Lung (tissue), 12 donors: ENCODE data around the gene LOXL1. TPM values are rescaled to one million over a fixed set of nuclear protein-coding genes. Genes with fewer than 3 reads are reported as not detected.

Source experiments
- ATAC-seq: fragments of 200-7000 bp; cut with Tn5 transposase; one replicate; pipeline ENCODE4 v1.9.1; 2020; ENCODE audit warnings: moderate number of reproducible peaks; ENCODE audit not compliant: insufficient read depth, low FRiP score
- DNase-seq, 3 donors: peaks; one replicate each; pipeline ENCODE4 v3.0.0-alpha.2; 2013 to 2017
- H3K27ac ChIP-seq, 2 donors: one replicate each; pipeline ENCODE4 v1.5.1; 2013; ENCODE audit warnings: mild to moderate bottlenecking in 2 of 2, moderate library complexity in 2 of 2, control low read depth in 1 of 2, inconsistent platforms in 1 of 2, low read depth in 1 of 2, low read length in 1 of 2
- H3K27me3 ChIP-seq, 3 donors: one replicate each; pipeline ENCODE4 v1.5.1; 2013; ENCODE audit warnings: low read length in 2 of 3; ENCODE audit not compliant: control insufficient read depth in 3 of 3, insufficient read depth in 3 of 3
- H3K36me3 ChIP-seq, 4 donors: one replicate each; pipeline ENCODE4 v1.5.1; 2013; ENCODE audit warnings: low read length in 4 of 4, mild to moderate bottlenecking in 1 of 4, moderate library complexity in 1 of 4; ENCODE audit not compliant: control insufficient read depth in 4 of 4, insufficient read depth in 4 of 4
- H3K4me1 ChIP-seq, 5 donors: one replicate each; pipeline ENCODE4 v1.5.1; 2013; ENCODE audit warnings: low read length in 5 of 5, mild to moderate bottlenecking in 2 of 5, moderate library complexity in 1 of 5; ENCODE audit not compliant: control insufficient read depth in 5 of 5, insufficient read depth in 5 of 5
- H3K4me3 ChIP-seq: one replicate; pipeline ENCODE4 v1.5.1; 2013; ENCODE audit warnings: mild to moderate bottlenecking, control low read depth, moderate library complexity
- H3K9ac ChIP-seq, 2 donors: one replicate each; pipeline ENCODE4 v1.5.1; 2013; ENCODE audit warnings: low read length in 2 of 2, control low read depth in 1 of 2; ENCODE audit not compliant: insufficient read depth in 1 of 2
- H3K9me3 ChIP-seq, 4 donors: one replicate each; pipeline ENCODE4 v1.5.1; 2013; ENCODE audit warnings: low read length in 3 of 4, mild to moderate bottlenecking in 1 of 4, moderate library complexity in 1 of 4; ENCODE audit not compliant: control insufficient read depth in 4 of 4, insufficient read depth in 3 of 4
- WGBS, 2 donors: extraction: QIAGEN DNeasy Blood & Tissue Kit; methylation state at CpG; one replicate each; pipeline ENCODE4 v1.1.7; 2013; 5-methylcytosine and 5-hydroxymethylcytosine counted together
- polyA plus RNA-seq, 2 donors: library from polyadenylated mRNA; stranded (reverse); fragments of 200-250 nt; gene quantifications; one replicate each; pipeline ENCODE4 v1.2.1, GENCODE V29; 2013
- total RNA-seq, 2 donors: library from RNA; depleted of rRNA in 1 of 2; stranded (reverse); fragments of >200 nt in 1 of 2; gene quantifications; one replicate each; pipeline ENCODE4 v1.2.1, GENCODE V29; 2014 to 2021
- TF ChIP-seq, protein P1 (sequence below): IDR thresholded peaks from 2 replicates; pipeline ENCODE4 v1.5.1; 2012; ENCODE audit warnings: mild to moderate bottlenecking; ENCODE audit errors: control extremely low read depth, extremely low read depth
- donor health status: control.
- donor health status: control.
- donor health status: Bipolar disorder and iron deficiency.
- donor health status: healthy.
- donor health status: DM: yes; HTN: yes; CAD: no.

Gene LOXL1
- total and polyA plus RNA-seq, 4 donors: 9.4 to 25.3 (median 14.3) TPM

DNA sequence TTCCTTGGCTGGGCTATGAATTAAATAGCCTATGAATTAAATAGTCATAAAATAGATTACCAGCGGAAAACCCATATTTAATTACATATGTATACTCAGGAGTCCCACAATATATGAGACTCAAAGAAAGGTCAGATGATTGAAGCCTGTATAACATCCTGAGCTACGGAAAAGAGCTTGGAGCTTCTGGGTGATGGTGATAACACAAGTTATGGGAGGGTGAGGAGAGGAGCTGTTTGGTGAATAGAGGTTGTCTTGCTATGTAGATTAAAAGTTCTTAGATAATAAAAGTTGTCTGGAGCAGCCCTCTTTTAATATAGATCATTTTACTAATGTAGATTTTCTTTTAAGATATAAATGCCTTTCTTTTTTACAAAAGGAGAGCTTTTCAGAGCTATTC, 70.0 kb downstream of the LOXL1 start:
- Histone ChIP-seq H3K27me3 (no peaks in the 10 kb centered on the region), H3K4me1 (peaks cover 4 to 44% (median 10%) of the 10 kb centered on the region in 5 donors), H3K9me3 (no peaks in the 10 kb centered on the region), H3K4me3 (peak overlapping the region; percentile 6), H3K9ac (no peak overlapping the region), H3K36me3 (peaks cover 6 to 12% (median 9%) of the 10 kb centered on the region in 4 donors), H3K27ac (no peak overlapping the region)
- ATAC-seq (no peak), DNase-seq (no peak)
- WGBS, 2 donors: 47 to 49% methylated on average over 2 of the region's 2 CpGs
- TF ChIP-seq, protein P1, sequence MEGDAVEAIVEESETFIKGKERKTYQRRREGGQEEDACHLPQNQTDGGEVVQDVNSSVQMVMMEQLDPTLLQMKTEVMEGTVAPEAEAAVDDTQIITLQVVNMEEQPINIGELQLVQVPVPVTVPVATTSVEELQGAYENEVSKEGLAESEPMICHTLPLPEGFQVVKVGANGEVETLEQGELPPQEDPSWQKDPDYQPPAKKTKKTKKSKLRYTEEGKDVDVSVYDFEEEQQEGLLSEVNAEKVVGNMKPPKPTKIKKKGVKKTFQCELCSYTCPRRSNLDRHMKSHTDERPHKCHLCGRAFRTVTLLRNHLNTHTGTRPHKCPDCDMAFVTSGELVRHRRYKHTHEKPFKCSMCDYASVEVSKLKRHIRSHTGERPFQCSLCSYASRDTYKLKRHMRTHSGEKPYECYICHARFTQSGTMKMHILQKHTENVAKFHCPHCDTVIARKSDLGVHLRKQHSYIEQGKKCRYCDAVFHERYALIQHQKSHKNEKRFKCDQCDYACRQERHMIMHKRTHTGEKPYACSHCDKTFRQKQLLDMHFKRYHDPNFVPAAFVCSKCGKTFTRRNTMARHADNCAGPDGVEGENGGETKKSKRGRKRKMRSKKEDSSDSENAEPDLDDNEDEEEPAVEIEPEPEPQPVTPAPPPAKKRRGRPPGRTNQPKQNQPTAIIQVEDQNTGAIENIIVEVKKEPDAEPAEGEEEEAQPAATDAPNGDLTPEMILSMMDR: no peak

DNA sequence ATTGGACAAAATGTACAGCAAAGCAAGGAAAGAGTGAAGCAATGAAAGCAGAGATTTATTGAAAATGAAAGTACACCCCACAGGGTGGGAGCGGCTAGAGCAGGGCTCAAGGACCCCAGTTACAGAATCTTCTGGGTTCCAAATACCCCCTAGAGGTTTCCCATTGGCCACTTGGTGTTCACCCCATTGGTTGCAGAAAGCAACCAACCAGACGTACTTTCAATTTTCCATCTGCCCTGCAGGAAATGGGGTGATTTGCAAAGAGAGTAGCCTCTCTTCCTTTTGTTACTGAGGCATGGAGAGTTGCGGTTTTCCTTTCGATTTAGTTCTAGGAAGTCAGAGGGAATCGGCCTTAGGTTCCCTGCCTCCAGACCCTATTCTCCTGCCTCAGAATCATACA, 70.7 kb downstream of the LOXL1 start:
- no peak overlapping the region for H3K4me3 ChIP-seq
- H3K36me3 ChIP-seq: peaks cover 6 to 12% (median 9%) of the 10 kb centered on the region in 4 donors
- DNase-seq (peak in 2 of 3 donors; percentile 46 to 49), ATAC-seq (no peak)
- H3K9ac ChIP-seq: no peak overlapping the region
- 14 to 18% methylated on average over 5 of the region's 5 CpGs for WGBS, 2 donors
- peak overlapping the region; percentile 37 to 44 for H3K27ac ChIP-seq
- TF ChIP-seq, protein P1: no peak
- H3K27me3 ChIP-seq: no peaks in the 10 kb centered on the region
- H3K4me1 ChIP-seq: peaks cover 4 to 38% (median 10%) of the 10 kb centered on the region in 5 donors
- no peaks in the 10 kb centered on the region for H3K9me3 ChIP-seq

DNA sequence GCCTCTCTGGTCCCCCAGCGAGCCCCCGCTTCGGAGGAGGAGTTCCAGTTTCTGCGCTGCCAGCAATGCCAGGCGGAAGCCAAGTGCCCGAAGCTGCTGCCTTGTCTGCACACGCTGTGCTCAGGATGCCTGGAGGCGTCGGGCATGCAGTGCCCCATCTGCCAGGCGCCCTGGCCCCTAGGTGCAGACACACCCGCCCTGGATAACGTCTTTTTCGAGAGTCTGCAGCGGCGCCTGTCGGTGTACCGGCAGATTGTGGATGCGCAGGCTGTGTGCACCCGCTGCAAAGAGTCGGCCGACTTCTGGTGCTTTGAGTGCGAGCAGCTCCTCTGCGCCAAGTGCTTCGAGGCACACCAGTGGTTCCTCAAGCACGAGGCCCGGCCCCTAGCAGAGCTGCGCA, 71.7 kb downstream of the LOXL1 start:
- Histone ChIP-seq H3K9ac (no peak overlapping the region), H3K4me1 (peaks cover 4 to 32% (median 10%) of the 10 kb centered on the region in 5 donors), H3K4me3 (no peak overlapping the region), H3K9me3 (no peaks in the 10 kb centered on the region), H3K36me3 (peaks cover 6 to 14% (median 10%) of the 10 kb centered on the region in 4 donors), H3K27me3 (no peaks in the 10 kb centered on the region), H3K27ac (peak overlapping the region in 1 of 2 donors; percentile 15)
- WGBS, 2 donors: 90 to 92% methylated on average over 27 of the region's 27 CpGs
- ATAC-seq (no peak), DNase-seq (no peak)
- TF ChIP-seq, protein P1: no peak

Other genes starting within 250 kb of the LOXL1 start
- 10 to 100 TPM; 39.5 to 71.1 TPM for gene CD276, start 242.1 kb upstream of the LOXL1 start, total RNA-seq
- 10 to 100 TPM; 33.8 to 34.7 TPM for gene CD276, start 242.1 kb upstream of the LOXL1 start, polyA plus RNA-seq
- 1 to 10 TPM; 3.1 to 5.6 TPM for gene INSYN1, start 173.1 kb upstream of the LOXL1 start, total RNA-seq
- gene INSYN1, start 173.1 kb upstream of the LOXL1 start, polyA plus RNA-seq: 1 to 10 TPM in 1 of 2 donors, under 1 TPM in 1; 0.86 to 4.9 TPM
- gene TBC1D21, start 52.9 kb upstream of the LOXL1 start, total RNA-seq: not detected
- not detected for gene TBC1D21, start 52.9 kb upstream of the LOXL1 start, polyA plus RNA-seq
- gene STOML1, start 65.8 kb downstream of the LOXL1 start, total RNA-seq: 10 to 100 TPM; 10.3 to 30.5 TPM
- gene STOML1, start 65.8 kb downstream of the LOXL1 start, polyA plus RNA-seq: 10 to 100 TPM; 23.4 to 35.4 TPM
- gene PML, start 68.3 kb downstream of the LOXL1 start, total RNA-seq: 10 to 100 TPM; 77.5 to 80.5 TPM
- gene PML, start 68.3 kb downstream of the LOXL1 start, polyA plus RNA-seq: 10 to 100 TPM; 33.9 to 44.2 TPM
- under 1 TPM in 1 of 2 donors, not detected in 1; 0.14 TPM for gene GOLGA6A, start 156.1 kb downstream of the LOXL1 start, total RNA-seq
- gene GOLGA6A, start 156.1 kb downstream of the LOXL1 start, polyA plus RNA-seq: under 1 TPM in 1 of 2 donors, not detected in 1; 0.03 TPM
- 10 to 100 TPM in 1 of 2 donors, under 1 TPM in 1; 0.31 to 10.2 TPM for gene ISLR2, start 204.1 kb downstream of the LOXL1 start, total RNA-seq
- under 1 TPM; 0.31 to 0.51 TPM for gene ISLR2, start 204.1 kb downstream of the LOXL1 start, polyA plus RNA-seq
- gene ISLR, start 247.2 kb downstream of the LOXL1 start, total RNA-seq: 10 to 100 TPM; 14.6 to 30.4 TPM
- gene ISLR, start 247.2 kb downstream of the LOXL1 start, polyA plus RNA-seq: 10 to 100 TPM in 1 of 2 donors, 1 to 10 TPM in 1; 2.8 to 13.8 TPM